H1 (cell line): Measurements from ENCODE around the gene IFITM10. TPM values are rescaled to one million over a fixed set of nuclear protein-coding genes. Genes with fewer than 3 reads are reported as not detected.

Source experiments
- CTCF ChIA-PET: fragments of 300-600 bp; sonication (Branson Sonifier 250); formaldehyde crosslinking; loops from one replicate; lab custom pipeline; 2021; ENCODE audit not compliant: partially characterized antibody; lab: Charles Lee
- POLR2A ChIA-PET: fragments of 300-600 bp; sonication (Branson Sonifier 250); formaldehyde crosslinking; loops from one replicate; lab custom pipeline; 2021; ENCODE audit warnings: inconsistent platforms; ENCODE audit not compliant: partially characterized antibody; lab: Charles Lee
- DNase-seq, 2 experiments: peaks; one replicate each; pipeline versions ENCODE4 v3.0.0 to v3.0.0-alpha.2; 2010 to 2022; ENCODE audit warnings: low spot score in 2 of 2, low read depth in 1 of 2, mixed read lengths in 1 of 2
- FAIRE-seq: peaks from 2 replicates; lab custom pipeline; 2011; peaks lifted over from hg19 to GRCh38; lab: Jason Lieb, UNC
- H2AFZ ChIP-seq: 2 replicates; pipeline ENCODE4 v1.8.1; 2012; ENCODE audit warnings: low read length, inconsistent platforms
- H2AK5ac ChIP-seq: 2 replicates; pipeline ENCODE4 v1.6.1; 2013; ENCODE audit warnings: low read depth, low read length
- H2BK120ac ChIP-seq: replicated peaks from 2 replicates; pipeline ENCODE3; 2013; ENCODE audit warnings: low read depth, low read length, inconsistent platforms
- H2BK12ac ChIP-seq: 2 replicates; pipeline ENCODE4 v1.6.1; 2013; ENCODE audit warnings: low read depth, low read length
- H2BK15ac ChIP-seq: 2 replicates; pipeline ENCODE4 v1.6.1; 2013; ENCODE audit warnings: low read length
- H2BK20ac ChIP-seq: 2 replicates; pipeline ENCODE4 v1.6.1; 2013; ENCODE audit warnings: low read length
- H2BK5ac ChIP-seq: 2 replicates; pipeline ENCODE4 v1.6.1; 2013; ENCODE audit warnings: low read depth, low read length
- H3K14ac ChIP-seq: 2 replicates; pipeline ENCODE4 v1.6.1; 2013; ENCODE audit warnings: inconsistent platforms; ENCODE audit not compliant: insufficient read length
- H3K18ac ChIP-seq: 2 replicates; pipeline ENCODE4 v1.6.1; 2013; ENCODE audit warnings: low read length; ENCODE audit errors: extremely low read depth
- H3K23ac ChIP-seq: 2 replicates; pipeline ENCODE4 v1.6.1; 2013; ENCODE audit warnings: inconsistent platforms; ENCODE audit not compliant: insufficient read length
- H3K23me2 ChIP-seq: 2 replicates; pipeline ENCODE4 v1.6.1; 2013; ENCODE audit warnings: low read depth, low read length
- H3K27ac ChIP-seq: 2 replicates; pipeline ENCODE4 v1.6.1; 2011; ENCODE audit warnings: low read depth, low read length, inconsistent platforms
- H3K27me3 ChIP-seq, 4 experiments: replicated peaks in 1 of 4; 1 replicate in 1 of 4; 2 replicates in 3 of 4; pipeline versions ENCODE4 v1.6.1 to v1.8.1; 2011 to 2013; ENCODE audit warnings: low read length in 3 of 4, mild to moderate bottlenecking in 3 of 4, inconsistent platforms in 2 of 4, mixed read lengths in 2 of 4, moderate library complexity in 1 of 4; ENCODE audit not compliant: control insufficient read depth in 3 of 4, insufficient read depth in 3 of 4; ENCODE audit errors: extremely low read depth in 1 of 4
- H3K36me3 ChIP-seq, 4 experiments: 2 replicates each; pipeline versions ENCODE4 v1.6.1 to v1.8.1; 2011 to 2013; ENCODE audit warnings: mild to moderate bottlenecking in 4 of 4, low read length in 3 of 4, moderate library complexity in 2 of 4, control low read depth in 1 of 4, inconsistent platforms in 1 of 4; ENCODE audit not compliant: insufficient read depth in 4 of 4, control insufficient read depth in 2 of 4
- H3K4ac ChIP-seq: replicated peaks from 2 replicates; pipeline ENCODE3; 2013; ENCODE audit warnings: low read length, low read depth, mixed read lengths, inconsistent platforms; ENCODE audit not compliant: insufficient read length
- H3K4me1 ChIP-seq, 4 experiments: replicated peaks in 1 of 4; 1 replicate in 1 of 4; 2 replicates in 3 of 4; pipeline versions ENCODE4 v1.6.1 to v1.8.1; 2011 to 2013; ENCODE audit warnings: low read length in 3 of 4, inconsistent platforms in 2 of 4, mixed read lengths in 1 of 4; ENCODE audit not compliant: insufficient read depth in 4 of 4, control insufficient read depth in 3 of 4
- H3K4me2 ChIP-seq, 2 experiments: 2 replicates each; pipeline versions ENCODE4 v1.6.1 to v1.8.1; 2011 to 2013; ENCODE audit warnings: low read depth in 2 of 2, low read length in 2 of 2, control low read depth in 1 of 2, inconsistent platforms in 1 of 2, mild to moderate bottlenecking in 1 of 2; ENCODE audit not compliant: insufficient read depth in 1 of 2
- H3K4me3 ChIP-seq, 4 experiments: fragments of 200-600, 300-600 bp in 1 of 4; sonication (generic), shearing (Covaris generic), sonication (Bioruptor Twin) in 1 of 4; 2 replicates each; pipeline versions ENCODE4 v1.5.1 to v1.8.1; 2011 to 2016; ENCODE audit warnings: low read length in 4 of 4, low read depth in 3 of 4, control low read depth in 2 of 4, inconsistent platforms in 2 of 4, mild to moderate bottlenecking in 2 of 4, mixed read lengths in 1 of 4, moderate library complexity in 1 of 4; ENCODE audit not compliant: insufficient read depth in 2 of 4; ENCODE audit errors: extremely low read depth in 1 of 4
- H3K56ac ChIP-seq: replicated peaks from 2 replicates; pipeline ENCODE3; 2013; ENCODE audit warnings: low read depth, mild to moderate bottlenecking, mixed read lengths, low read length, inconsistent platforms; ENCODE audit not compliant: insufficient read length
- H3K79me1 ChIP-seq: 2 replicates; pipeline ENCODE4 v1.6.1; 2013; ENCODE audit warnings: low read depth, low read length, control low read depth
- H3K79me2 ChIP-seq, 2 experiments: 2 replicates each; pipeline versions ENCODE4 v1.6.1 to v1.8.1; 2012 to 2013; ENCODE audit warnings: low read length in 2 of 2, mild to moderate bottlenecking in 2 of 2, inconsistent platforms in 1 of 2; ENCODE audit not compliant: insufficient read depth in 2 of 2, control insufficient read depth in 1 of 2
- H3K9ac ChIP-seq, 4 experiments: replicated peaks in 1 of 4; 1 replicate in 1 of 4; 2 replicates in 3 of 4; pipeline versions ENCODE4 v1.6.1 to v1.8.1; 2011 to 2013; ENCODE audit warnings: low read depth in 3 of 4, low read length in 3 of 4, control low read depth in 2 of 4, mild to moderate bottlenecking in 2 of 4, moderate library complexity in 2 of 4, inconsistent platforms in 1 of 4; ENCODE audit errors: extremely low read depth in 1 of 4
- H3K9me3 ChIP-seq, 2 experiments: 2 replicates each; pipeline versions ENCODE4 v1.6.1 to v1.8.1; 2012 to 2013; ENCODE audit warnings: mild to moderate bottlenecking in 2 of 2, moderate library complexity in 2 of 2, control low read depth in 1 of 2, inconsistent platforms in 1 of 2, low read depth in 1 of 2, low read length in 1 of 2, mixed read lengths in 1 of 2; ENCODE audit not compliant: insufficient read depth in 2 of 2
- H4K20me1 ChIP-seq, 2 experiments: replicated peaks in 1 of 2; 2 replicates each; pipeline versions ENCODE3 to v1.8.1; 2011 to 2013; ENCODE audit warnings: inconsistent platforms in 2 of 2, low read length in 2 of 2, mild to moderate bottlenecking in 1 of 2; ENCODE audit not compliant: insufficient read depth in 2 of 2, control insufficient read depth in 1 of 2
- H4K5ac ChIP-seq: 2 replicates; pipeline ENCODE4 v1.6.1; 2013; ENCODE audit warnings: low read length, low read depth, mixed read lengths, inconsistent platforms; ENCODE audit not compliant: insufficient read length
- H4K8ac ChIP-seq: 2 replicates; pipeline ENCODE4 v1.8.0; 2013; ENCODE audit warnings: mild to moderate bottlenecking, moderate library complexity, low read length, inconsistent platforms; ENCODE audit not compliant: insufficient read depth; ENCODE audit errors: extremely low read depth
- H4K91ac ChIP-seq: replicated peaks from 2 replicates; pipeline ENCODE3; 2013; ENCODE audit warnings: low read length, mixed read lengths, inconsistent platforms; ENCODE audit not compliant: insufficient read length
- BRCA1 ChIP-seq: IDR thresholded peaks from 2 replicates; pipeline ENCODE4 v1.6.1; 2012; ENCODE audit warnings: low read depth, low read length, improper control_type of control experiment
- CREB1 ChIP-seq: IDR thresholded peaks from 2 replicates; pipeline ENCODE4 v1.6.1; 2012; ENCODE audit warnings: inconsistent platforms
- HDAC2 ChIP-seq, 2 experiments: fragments of 300-600 bp in 1 of 2; sonication (generic) in 1 of 2; IDR thresholded peaks; 2 replicates each; pipeline ENCODE4 v1.6.1; 2011 to 2012; ENCODE audit warnings: low read depth in 2 of 2, low read length in 2 of 2, mild to moderate bottlenecking in 2 of 2, moderate library complexity in 2 of 2, borderline replicate concordance in 1 of 2, inconsistent platforms in 1 of 2
- NRF1 ChIP-seq: IDR thresholded peaks from 2 replicates; pipeline ENCODE4 v1.6.1; 2011; ENCODE audit warnings: mild to moderate bottlenecking, low read depth, low read length, improper control_type of control experiment
- RAD21 ChIP-seq, 2 experiments: IDR thresholded peaks in 1 of 2; conservative IDR thresholded peaks in 1 of 2; 2 replicates each; pipeline ENCODE4 v1.6.1; 2011; ENCODE audit warnings: low read depth in 2 of 2, low read length in 2 of 2, improper control_type of control experiment in 1 of 2, inconsistent platforms in 1 of 2, mild to moderate bottlenecking in 1 of 2, moderate library complexity in 1 of 2
- RBBP5 ChIP-seq: IDR thresholded peaks from 2 replicates; pipeline ENCODE4 v1.7.1; 2012; ENCODE audit warnings: low read depth, mild to moderate bottlenecking, inconsistent platforms, low read length, moderate library complexity, borderline replicate concordance
- SAP30 ChIP-seq: fragments of 300-600 bp; sonication (generic); IDR thresholded peaks from 2 replicates; pipeline ENCODE4 v1.7.1; 2012; ENCODE audit warnings: low read length, moderate library complexity, mild to moderate bottlenecking, inconsistent platforms; ENCODE audit not compliant: insufficient read depth, insufficient replicate concordance
- SP1 ChIP-seq: IDR thresholded peaks from 2 replicates; pipeline ENCODE4 v1.6.1; 2011; ENCODE audit warnings: low read depth, low read length
- TAF1 ChIP-seq: IDR thresholded peaks from 2 replicates; pipeline ENCODE4 v1.6.1; 2011; ENCODE audit warnings: mild to moderate bottlenecking, low read depth, low read length
- TBP ChIP-seq: IDR thresholded peaks from 2 replicates; pipeline ENCODE4 v1.6.1; 2011; ENCODE audit warnings: low read depth, low read length, improper control_type of control experiment
- TEAD4 ChIP-seq: IDR thresholded peaks from 2 replicates; pipeline ENCODE4 v1.6.1; 2012; ENCODE audit warnings: low read depth, low read length, inconsistent platforms, mixed read lengths
- WGBS, 2 experiments: shearing (Covaris generic) in 1 of 2; methylation state at CpG; one replicate each; pipeline versions ENCODE4 v1.1.6 to v1.1.7; 2013 to 2015; ENCODE audit warnings: low lambda C conversion rate in 2 of 2, mixed read lengths in 2 of 2, inconsistent platforms in 1 of 2, low coverage in 1 of 2, missing lambda C conversion rate in 1 of 2; ENCODE audit not compliant: insufficient replicate concordance in 2 of 2, insufficient coverage in 1 of 2, insufficient read length in 1 of 2; ENCODE audit errors: extremely low coverage in 1 of 2, missing lambda C conversion rate in 1 of 2; 5-methylcytosine and 5-hydroxymethylcytosine counted together
- polyA plus RNA-seq, 7 experiments: library from polyadenylated mRNA; depleted of rRNA in 3 of 7; stranded (reverse) in 5 of 7; unstranded in 2 of 7; fragments of >200 nt in 5 of 7; fragments of 200-250 nt in 2 of 7; gene quantifications; 1 replicate in 5 of 7; 2 replicates in 1 of 7; 4 replicates in 1 of 7; pipeline versions ENCODE4 v1.2.1 to v1.2.3, GENCODE V29; 2011 to 2013; ENCODE audit warnings: missing spikeins in 2 of 7, mixed read lengths in 2 of 7
- total RNA-seq: library from RNA; stranded (reverse); fragmentation: NEBNext Ultra II Directional; extraction: Animal tissue kit (Norgen Biotek cat#: 25700); gene quantifications from 2 replicates; pipeline ENCODE4 v1.2.1, GENCODE V29; 2021

The IFITM10 gene
- total and polyA plus RNA-seq, 2 of the 8 experiments (the other 6 are each of a cell fraction or from before 2014, with no cell fraction given) = 0.08 to 0.22 TPM

DNA sequence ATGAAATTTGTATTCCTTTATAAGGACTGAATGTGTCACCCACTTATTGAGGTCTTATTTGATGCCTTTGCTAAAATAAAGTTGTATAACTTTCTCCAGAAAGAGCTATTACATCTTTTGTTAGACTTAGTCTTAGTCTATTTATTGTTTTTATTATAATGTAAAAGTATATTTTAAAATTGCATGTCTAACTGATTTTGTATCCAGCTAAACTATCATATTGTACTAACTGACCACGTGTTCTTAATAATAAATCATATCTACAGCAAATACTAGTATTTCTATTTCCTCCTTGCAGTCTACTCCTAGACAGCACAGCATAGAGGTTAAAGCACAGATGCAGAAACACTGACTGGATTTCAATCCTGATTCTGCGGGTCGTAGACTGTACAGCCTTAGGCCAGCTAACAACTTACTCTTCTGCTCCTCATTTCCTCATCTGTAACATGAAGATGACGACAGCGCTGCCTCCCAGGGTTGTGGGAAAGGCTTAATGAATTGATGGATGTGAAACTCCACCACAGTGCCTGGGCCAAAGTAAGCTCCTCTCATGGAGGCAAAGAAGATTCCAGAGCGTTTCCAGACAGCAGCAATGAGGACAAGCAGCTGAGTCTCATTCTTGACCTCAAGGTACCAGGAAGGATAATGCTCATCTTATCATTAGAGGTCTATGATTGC is 13.2 kb downstream of the IFITM10 start:
- Histone ChIP-seq H2BK120ac (no peak overlapping the region), H4K20me1 (no peaks in the 10 kb centered on the region), H3K27me3 (peaks cover 0 to 4% (median 0%) of the 10 kb centered on the region in 4 experiments; a peak in 3 of 7 replicates), H2BK5ac (no peak overlapping the region), H3K9me3 (peaks cover 0 to 2% of the 10 kb centered on the region in 2 experiments; a peak in 1 of 4 replicates), H3K56ac (no peak overlapping the region), H3K18ac (no peak overlapping the region), H4K5ac (no peak overlapping the region), H3K79me1 (no peaks in the 10 kb centered on the region), H3K4me2 (no peak overlapping the region), H3K4me1 (no peaks in the 10 kb centered on the region; a peak in 1 of 7 replicates), H4K91ac (no peak overlapping the region), H3K23me2 (peaks cover 4% of the 10 kb centered on the region; the same call in 1 of the 2 replicates), H3K23ac (no peak overlapping the region), H2BK12ac (no peak overlapping the region), H3K4ac (no peak overlapping the region), H3K14ac (no peak overlapping the region)
- DNase-seq = no peak
- no peak for FAIRE-seq
- whole genome bisulfite sequencing, 2 experiments = 87% methylated on average over 6 of the region's 6 CpGs; no CpG with 5 or more reads in 1 of the 2 experiments
- TF ChIP-seq HDAC2 (IDR thresholded peaks at IDR 0.05; ENCODE audit: borderline replicate concordance in 1 of 2, low read depth in 2 of 2, low read length in 2 of 2) = no peak
- no peak for TF ChIP-seq TEAD4
- TF ChIP-seq RAD21 (IDR thresholded peaks at IDR 0.05 in 1 of 2, conservative IDR thresholded peaks at IDR 0.05 in 1 of 2; ENCODE audit: low read depth in 2 of 2, low read length in 2 of 2) = no peak
- TF ChIP-seq NRF1 = no peak
- TF ChIP-seq TBP = no peak
- no peak for TF ChIP-seq TAF1
- no peak for TF ChIP-seq SAP30
- no peak for TF ChIP-seq SP1
- TF ChIP-seq RBBP5 = no peak
- TF ChIP-seq BRCA1 = no peak
- TF ChIP-seq CREB1 = no peak
- TF ChIP-seq, all 59 proteins: peak for 0
- Histone ChIP-seq H3K4me3 (no peak overlapping the region), H2AK5ac (no peak overlapping the region), H3K79me2 (no peaks in the 10 kb centered on the region), H2BK20ac (no peak overlapping the region), H4K8ac (no peak overlapping the region), H2BK15ac (no peak overlapping the region), H3K27ac (no peak overlapping the region), H2AFZ (no peak overlapping the region), H3K36me3 (no peaks in the 10 kb centered on the region), H3K9ac (no peak overlapping the region)
- ChIA-PET POLR2A (interaction anchor here (1.2 kb wide), 1 partner anchor 11 kb away, joined by 4 read pairs; no protein-coding TSS in a partner anchor), CTCF (interaction anchor here (0.5 to 1.7 kb wide), 10 partner anchors 29 to 421 kb away, joined by 3 to 6 read pairs (median 3); no protein-coding TSS in a partner anchor)
